SH-SY5Y (cell line): ENCODE results near the gene PTAFR.

Experiments used
- GATA2 ChIP-seq: IDR thresholded peaks from 2 replicates; pipeline ENCODE4 v1.6.1; 2011; ENCODE audit warnings: mild to moderate bottlenecking, low read depth, low read length
- GATA3 ChIP-seq: IDR thresholded peaks from 2 replicates; pipeline ENCODE4 v1.6.1; 2011; ENCODE audit warnings: low read depth, mild to moderate bottlenecking, low read length, moderate library complexity

The PTAFR gene

DNA sequence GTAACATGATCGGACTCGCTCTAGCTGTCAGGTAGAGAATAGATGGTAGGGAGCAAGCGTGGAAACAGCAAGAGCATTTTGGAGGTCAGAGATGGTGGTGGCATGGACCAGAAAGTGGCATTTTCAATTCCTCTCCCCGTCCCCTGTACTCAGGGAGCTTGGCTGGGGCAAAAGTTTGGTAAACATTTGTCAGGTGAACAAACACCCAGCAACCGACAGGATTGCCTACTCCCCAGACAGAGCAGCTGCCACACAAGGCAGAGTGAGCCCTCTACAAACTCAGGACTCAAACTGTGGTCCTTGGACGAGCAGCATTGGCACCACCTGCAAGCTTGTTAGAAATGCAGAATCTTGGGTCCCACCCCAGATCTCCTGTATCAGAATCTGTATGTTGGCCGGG, 14.3 kb downstream of the PTAFR start:
- TF ChIP-seq GATA2 (no peak), GATA3 (no peak)

GRCh38 chr1:28161751-28162150, 14.7 kb downstream of the PTAFR start:
- TF ChIP-seq GATA3 (no peak), GATA2 (no peak)

DNA sequence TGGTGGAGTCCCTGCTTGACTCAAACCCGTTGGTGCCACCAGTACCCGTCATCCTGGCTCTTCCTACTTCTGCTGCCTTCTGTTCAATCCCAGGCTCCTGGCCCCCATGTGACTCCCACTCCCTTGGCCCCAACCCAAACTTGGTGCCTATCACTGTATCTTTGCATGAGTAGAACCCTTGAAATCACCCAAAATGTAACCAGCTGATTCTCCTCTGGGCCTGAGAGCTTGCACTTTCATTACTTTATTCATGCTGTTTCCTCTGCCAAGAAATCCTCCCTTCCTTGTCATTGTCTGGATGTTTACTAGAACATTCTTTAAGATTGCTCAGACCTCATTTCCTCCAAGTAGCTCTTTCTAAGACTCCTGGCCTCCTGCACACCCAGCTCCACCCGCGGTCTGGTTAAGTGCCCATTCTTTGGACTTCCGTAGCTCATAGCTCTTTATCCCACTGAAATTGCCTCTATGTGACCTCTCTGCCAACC, 15.7 kb downstream of the PTAFR start:
- no peak for TF ChIP-seq GATA2
- no peak for TF ChIP-seq GATA3

GRCh38 chr1:28159680-28160079, 16.8 kb downstream of the PTAFR start:
- TF ChIP-seq GATA2 (no peak), GATA3 (no peak)

- TF ChIP-seq GATA2 = no peak
- TF ChIP-seq GATA3 = no peak
These were observed 17.2 kb downstream of the PTAFR start for GRCh38 chr1:28159243-28159642.

DNA sequence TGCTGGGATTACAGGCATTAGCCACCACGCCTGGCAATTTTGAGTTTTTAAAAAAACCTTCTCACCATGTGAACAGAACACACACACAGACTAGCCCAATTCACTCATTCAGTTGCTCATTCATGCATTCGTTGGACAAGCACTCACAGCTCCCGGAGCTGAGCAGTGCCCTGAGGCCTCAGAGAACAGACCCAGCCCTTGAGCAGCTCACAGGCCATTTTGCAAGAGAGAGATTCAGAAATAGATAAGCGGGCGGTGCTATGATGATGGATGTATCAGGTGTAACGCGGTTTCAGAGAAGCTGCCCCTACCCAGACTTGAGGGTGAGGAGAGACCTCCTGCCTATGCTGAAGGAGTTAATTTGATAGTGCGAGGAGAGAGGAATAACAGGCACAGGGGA, 18.6 kb downstream of the PTAFR start:
- TF ChIP-seq GATA2 (peak; percentile 61; the same call in 1 of the 2 replicates), GATA3 (no peak)

DNA sequence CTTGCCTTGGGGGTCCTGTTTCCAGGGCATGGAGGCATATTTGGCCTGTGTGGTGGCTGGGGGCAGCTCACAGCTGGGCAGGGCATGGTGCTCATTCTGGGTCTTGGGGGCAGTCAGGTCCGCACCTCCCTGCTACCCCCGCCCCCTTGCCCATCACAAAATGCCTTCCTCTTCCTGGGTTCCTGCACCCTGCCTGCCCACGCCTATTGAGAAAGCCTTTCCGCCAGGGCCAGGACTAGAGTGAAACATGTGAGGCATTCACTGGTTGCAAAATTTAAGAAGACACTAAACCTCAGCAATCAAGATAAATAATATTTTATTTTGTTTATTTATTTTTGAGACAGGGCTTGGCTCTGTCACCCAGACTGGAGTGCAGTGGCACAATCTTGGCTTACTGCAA, 19.7 kb downstream of the PTAFR start:
- TF ChIP-seq GATA3 (no peak), GATA2 (no peak)

DNA sequence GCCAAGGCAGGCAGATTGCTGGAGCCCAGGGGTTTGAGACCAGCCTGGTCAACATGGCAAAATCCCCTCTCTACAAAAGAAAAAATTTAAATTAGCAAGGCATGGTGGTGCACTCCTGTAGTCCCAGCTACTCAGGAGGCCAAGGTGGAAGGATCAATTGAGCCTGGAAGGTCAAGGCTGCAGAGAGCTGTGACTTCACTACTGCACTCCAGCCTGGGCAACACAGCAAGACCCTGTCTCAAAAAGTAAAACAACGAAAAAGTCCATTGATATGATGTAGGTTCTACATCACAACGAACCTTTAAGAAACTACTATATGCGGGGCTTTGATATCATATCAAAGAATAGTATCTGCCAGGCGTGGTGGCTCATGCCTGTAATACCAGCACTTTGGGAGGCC, 20.9 kb downstream of the PTAFR start:
- TF ChIP-seq GATA2 = no peak
- TF ChIP-seq GATA3 = no peak

- no peak for TF ChIP-seq GATA3
- TF ChIP-seq GATA2 = no peak
These were observed 22.4 kb downstream of the PTAFR start for GRCh38 chr1:28154078-28154594.

DNA sequence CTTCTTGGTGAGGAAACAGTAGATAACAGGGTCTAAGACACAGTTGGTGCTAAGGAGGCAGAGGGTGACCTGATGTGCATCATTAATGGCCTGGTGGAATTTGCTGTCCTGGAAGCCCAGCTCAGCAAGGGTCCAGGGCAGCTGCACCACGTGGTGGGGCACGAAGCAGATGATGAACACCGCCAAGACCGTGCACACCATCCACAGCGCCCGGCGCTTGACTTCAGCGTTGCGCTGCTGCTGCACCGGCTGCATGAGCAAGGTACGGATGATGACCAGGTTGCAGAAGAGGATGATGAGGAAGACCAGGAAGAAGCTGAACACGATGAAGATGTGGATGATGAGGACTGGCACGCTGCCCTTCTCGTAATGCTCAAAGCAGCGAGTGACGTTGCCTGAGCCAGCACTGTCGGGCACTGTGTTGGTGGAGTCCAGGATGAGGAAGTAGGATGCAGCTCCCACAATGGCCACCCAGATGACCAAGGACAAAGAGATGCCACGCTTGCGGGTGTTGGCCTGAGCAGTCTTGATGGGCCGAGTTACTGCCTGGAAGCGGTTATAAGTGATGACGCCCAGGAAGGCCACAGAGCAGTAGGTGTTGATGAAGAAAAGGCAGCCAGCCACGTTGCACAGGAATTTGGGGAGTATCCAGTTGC, 26.2 kb downstream of the PTAFR start:
- TF ChIP-seq GATA2 (no peak), GATA3 (no peak)

DNA sequence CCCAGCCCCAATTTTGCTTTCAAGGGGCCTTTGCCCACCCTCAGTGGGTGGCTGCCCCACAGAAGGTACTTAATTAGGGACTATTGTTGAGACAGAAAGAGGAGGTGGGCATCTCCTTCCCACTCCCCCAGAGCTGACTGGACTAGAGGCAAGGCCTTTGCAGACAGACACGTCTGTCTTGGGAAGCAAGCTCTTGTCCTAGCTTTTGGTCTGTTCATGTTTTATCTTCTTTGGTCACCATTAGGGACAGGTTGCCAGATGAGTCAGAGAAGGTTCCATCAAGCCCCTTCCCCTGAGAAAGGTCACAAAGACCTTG, 27.7 kb downstream of the PTAFR start:
- TF ChIP-seq GATA3 (no peak), GATA2 (no peak)

DNA sequence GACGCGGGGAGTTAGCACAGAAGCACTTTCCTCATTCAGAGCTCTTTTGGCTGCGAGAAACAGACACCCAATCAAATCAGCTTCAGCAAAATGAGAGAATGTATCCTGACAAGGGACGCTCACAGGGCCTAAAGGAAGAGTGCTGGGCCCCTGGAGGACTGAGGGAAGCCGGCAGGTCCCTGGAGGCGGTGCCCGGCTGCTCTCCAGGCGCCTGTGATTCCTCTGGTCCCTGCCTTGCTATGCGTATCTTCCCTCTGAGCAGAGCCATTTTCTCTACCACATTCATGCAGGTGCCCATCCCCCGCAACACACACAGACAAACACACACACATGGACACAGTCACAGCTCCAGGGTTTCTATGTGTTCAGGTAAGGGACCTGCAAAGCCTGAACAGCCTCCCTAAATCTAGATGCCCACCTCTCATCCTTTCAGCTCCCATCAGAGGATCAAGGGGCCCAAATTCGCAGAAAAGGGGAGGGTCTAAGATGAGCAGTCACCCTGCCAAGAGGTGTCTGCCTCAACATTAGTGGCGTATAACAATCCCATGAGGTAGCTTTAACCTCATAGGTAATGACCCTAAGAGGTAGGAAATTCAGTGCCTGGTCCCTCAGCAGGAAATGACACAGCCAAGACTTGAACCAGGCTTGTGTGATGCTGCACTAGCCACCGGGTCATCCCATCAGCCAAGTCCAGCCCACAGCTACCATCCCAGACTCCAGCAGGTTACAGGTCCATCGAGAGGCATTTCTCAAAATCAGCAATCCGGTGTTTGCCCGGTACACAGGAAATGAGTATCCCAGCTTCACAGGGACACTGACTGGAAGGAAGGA, 29.0 kb downstream of the PTAFR start:
- no peak for TF ChIP-seq GATA2
- no peak for TF ChIP-seq GATA3

DNA sequence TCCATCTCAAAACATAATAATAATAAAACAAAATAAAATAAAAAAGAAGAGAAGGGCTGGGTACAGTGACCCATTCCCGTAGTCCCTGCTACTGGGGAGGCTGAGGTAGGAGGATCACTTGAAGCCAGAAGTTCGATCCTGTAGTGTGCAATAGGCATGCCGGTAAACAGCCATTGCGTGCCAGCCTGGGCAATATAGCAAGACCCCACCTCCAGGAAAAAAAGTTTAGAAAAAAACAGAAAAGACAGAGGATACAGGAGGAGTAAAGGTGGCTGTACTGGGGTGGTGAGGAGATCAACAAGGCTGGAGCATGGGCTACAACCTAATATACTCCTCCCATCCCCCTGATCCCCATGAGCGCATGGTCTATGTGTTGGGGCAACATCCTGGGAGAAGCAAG, 30.8 kb downstream of the PTAFR start:
- TF ChIP-seq GATA3 (no peak), GATA2 (no peak)

DNA sequence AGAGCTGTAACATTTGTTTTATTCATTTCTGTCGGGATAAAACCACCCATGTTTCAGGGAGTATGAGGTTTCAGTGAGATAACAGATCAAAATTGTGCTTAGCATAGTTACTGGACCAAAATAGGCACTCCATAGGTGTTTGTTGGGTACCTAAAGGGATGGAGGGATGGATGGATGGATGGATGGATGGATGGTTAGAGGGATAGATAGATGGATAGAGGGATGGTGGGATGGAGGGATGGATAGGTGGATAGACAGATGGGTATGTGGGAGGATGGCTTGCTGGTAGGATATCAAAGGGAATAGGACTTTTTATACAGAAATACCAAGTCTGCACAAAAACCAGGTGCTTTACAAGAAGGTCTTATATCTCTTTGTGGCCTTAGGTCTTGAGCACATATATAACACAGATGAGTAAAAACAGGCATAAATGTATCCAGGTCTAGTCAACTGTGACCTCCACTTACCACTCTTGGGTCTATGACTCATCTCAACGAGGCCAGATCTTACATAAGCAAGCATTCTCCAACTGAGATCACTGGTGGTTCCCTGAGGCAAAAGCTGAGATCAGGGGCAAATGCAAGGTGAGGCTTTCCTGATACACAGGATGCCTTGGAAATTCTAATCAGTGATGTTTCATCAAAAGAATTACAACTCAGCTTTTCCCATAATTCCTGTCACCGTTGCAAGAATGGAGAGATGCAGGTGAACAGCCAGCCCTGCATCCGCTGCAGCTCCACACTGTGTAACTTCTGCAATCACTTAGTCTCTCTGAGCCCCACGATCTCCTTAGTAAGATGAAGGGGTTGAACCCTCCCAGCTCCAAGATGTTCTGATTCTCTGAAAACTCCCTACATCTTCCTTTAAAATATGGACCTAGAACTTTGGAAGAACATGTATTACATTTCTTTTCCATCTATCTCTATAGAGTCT, 32.0 kb downstream of the PTAFR start:
- TF ChIP-seq GATA3 = no peak
- no peak for TF ChIP-seq GATA2
